ENCODE data around the gene IGSF22.

- no peak for TF ChIP-seq CTCF (IDR thresholded peaks at IDR 0.05 in 4 of 5, conservative IDR thresholded peaks at IDR 0.05 in 1 of 5)
- TF ChIP-seq POLR2A (IDR thresholded peaks at IDR 0.05): no peak
Measured at GRCh38 chr11:18671246-18671645, 54.7 kb downstream of the IGSF22 start.
